ENCODE measurements around the gene CLIP1.
"Not testable (repeated sequence)": the region's sequence is repeated elsewhere in the genome, so short reads cannot be mapped to it uniquely, and the experiment has no call there.

CLIP1 gene

GRCh38 chr12:122429043-122429442 is 6.6 kb upstream of the CLIP1 start:
- not testable (repeated sequence) for DNase-seq

DNA sequence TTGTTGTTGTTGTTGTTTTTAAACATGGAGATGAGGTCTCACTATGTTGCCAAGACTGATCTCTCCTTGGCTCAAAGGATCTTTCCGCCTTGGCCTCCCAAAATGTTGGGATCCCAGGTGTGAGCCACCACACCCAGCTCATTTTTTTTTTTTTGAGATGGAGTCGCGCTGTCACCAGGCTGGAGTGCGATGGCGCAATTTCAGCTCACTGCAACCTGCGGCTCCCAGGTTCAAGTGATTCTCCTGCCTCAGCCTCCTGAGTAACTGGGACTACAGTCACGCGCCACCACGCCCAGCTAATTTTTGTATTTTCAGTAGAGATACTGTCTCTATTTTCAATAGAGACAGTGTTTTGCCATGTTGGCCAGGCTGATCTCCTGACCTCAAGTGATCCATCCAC is 4.9 kb upstream of the CLIP1 start:
- no peak for DNase-seq

- peak; percentile 45 for DNase-seq
These were observed 1.0 kb upstream of the CLIP1 start for GRCh38 chr12:122423258-122424165.

DNA sequence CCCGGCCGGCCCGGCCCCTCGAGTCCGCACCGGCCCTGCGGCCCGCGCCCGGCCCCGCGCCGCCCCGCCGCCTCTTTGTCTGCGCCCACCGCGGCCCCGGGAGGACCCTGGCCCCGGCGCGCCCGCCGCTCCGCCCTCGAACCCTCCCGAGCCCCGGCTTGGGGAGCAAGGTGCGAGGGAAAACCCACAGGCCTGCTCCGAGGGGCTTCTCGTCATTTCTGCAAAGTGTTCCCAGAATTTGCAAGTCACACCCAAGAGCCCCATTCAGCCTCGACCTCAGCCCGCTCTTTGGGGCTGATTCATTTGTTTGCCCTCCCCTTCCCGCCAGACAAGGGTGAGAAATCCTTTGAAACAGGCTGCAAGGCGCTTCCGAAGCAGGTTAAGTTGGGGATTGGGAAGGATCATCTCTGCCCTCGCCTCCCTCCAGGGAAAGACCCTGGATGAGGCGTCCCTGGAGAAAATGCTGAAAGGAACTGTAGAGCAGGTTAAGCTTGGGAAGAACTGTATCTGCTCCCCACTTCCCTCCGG is 325 bp upstream of the CLIP1 start:
- DNase-seq = peak; percentile 45

- peak; percentile 35 for DNase-seq
These were observed 1.2 kb downstream of the CLIP1 start for GRCh38 chr12:122421187-122421820.

DNA sequence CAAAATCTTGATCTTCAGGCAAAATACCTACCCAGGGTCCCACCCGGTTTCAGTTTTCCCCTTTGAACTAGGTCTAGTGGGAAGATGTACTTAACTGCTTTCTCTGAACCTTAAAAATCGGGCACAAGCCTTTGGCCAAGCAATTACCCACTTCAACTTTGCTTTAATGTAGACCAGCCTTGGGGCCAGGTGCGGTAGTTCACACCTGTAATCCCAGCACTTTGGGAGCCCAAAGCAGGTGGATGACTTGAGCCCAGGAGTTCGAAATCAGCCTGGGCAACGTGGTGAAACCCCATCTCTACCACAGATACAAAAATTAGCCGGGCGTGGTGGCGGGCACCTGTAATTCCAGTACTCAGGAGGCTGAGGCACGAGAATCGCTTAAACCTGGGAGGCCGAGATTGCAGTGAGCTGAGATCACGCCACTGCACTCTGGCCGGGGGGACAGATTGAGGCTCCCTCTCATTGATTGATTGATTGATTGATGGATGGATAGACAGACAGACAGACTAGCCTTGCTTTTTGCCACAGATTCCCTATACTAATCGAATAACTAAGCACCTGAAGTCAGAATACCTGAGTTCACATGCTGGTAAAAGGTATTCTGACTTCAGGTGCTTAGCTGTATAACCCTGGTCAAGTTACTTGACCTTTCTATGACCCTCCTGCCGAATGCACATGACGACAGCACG is 1.9 kb downstream of the CLIP1 start:
- DNase-seq = no peak

- DNase-seq = not testable (repeated sequence)
These were observed 3.4 kb downstream of the CLIP1 start for GRCh38 chr12:122419094-122419493.

GRCh38 chr12:122415665-122416064 is 6.8 kb downstream of the CLIP1 start:
- not testable (repeated sequence) for DNase-seq

GRCh38 chr12:122413516-122414404 is 8.7 kb downstream of the CLIP1 start:
- DNase-seq = no peak

DNA sequence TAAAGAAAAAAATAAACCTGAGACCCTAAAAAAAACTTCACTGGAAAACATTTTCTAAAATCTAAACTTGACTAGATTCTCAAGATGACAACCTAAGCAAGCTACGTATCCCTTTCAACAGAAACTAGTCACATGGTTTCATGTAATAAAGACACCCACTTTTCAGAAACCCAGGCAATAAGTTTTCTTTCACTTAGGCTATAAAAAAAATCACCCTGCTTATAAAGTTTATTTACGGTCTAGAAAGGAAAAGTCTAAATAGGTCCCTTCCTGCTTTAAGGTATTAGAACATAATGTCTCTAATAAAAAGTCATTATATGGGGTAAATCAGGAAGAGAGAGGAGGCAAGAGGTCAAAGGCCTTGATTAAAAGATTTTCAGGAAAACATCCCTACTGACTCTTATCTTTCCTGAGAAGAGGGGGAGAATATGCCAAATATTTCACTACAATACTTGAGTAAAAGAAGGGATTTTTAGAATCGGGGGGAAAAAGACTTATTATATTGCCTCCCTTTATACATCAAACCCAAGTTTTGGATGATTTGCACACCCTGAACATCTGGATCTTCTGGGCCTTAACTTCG is 9.5 kb downstream of the CLIP1 start:
- DNase-seq = no peak

GRCh38 chr12:122411537-122411936 is 10.9 kb downstream of the CLIP1 start:
- no peak for DNase-seq

- no peak for DNase-seq
These were observed 15.3 kb downstream of the CLIP1 start for GRCh38 chr12:122407208-122407607.

GRCh38 chr12:122406701-122407164 is 15.7 kb downstream of the CLIP1 start:
- DNase-seq = no peak

GRCh38 chr12:122403831-122404230 is 18.6 kb downstream of the CLIP1 start:
- no peak for DNase-seq

- no peak for DNase-seq
These were observed 19.2 kb downstream of the CLIP1 start for GRCh38 chr12:122403115-122403770.

DNA sequence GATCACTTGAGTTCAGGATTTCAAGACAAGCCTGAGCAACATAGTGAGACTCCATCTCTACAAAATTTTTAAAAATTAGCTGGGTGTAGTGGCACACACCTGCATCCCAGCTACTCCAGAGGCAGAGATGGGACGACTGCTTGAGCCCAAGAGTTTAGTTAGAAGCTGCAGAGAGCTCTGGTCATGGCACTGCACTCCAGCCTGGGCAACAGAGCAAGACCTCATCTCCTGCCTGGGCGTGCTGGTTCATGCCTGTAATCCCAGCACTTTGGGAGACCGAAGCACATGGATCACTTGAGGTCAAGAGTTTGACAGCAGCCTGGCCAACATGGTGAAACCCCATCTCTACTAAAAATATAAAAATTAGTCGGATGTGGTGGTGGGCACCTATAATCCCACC is 20.2 kb downstream of the CLIP1 start:
- no peak for DNase-seq

- DNase-seq = peak; percentile 64
These were observed 22.7 kb downstream of the CLIP1 start for GRCh38 chr12:122399592-122400373.

- DNase-seq = no peak
These were observed 23.2 kb downstream of the CLIP1 start for GRCh38 chr12:122399254-122399591.

DNA sequence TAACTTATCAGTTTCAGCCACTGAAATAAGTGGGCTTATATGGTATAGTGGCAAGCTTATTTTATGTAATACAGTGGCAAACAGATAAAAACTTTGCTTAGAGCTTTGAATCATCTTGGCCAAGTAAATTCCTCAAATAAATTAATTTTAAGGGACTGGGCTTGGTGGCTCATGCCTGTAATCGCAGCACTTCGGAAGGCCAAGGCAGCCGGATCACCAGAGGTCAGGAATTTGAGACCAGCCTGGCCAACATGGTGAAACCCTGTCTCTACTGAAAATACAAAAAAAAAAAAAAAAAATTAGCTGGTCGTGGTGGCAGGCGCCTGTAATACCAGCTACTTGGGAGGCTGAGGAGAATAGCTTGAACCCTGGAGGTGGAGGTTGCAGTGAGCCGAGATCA is 24.5 kb downstream of the CLIP1 start:
- DNase-seq = not testable (repeated sequence)

DNA sequence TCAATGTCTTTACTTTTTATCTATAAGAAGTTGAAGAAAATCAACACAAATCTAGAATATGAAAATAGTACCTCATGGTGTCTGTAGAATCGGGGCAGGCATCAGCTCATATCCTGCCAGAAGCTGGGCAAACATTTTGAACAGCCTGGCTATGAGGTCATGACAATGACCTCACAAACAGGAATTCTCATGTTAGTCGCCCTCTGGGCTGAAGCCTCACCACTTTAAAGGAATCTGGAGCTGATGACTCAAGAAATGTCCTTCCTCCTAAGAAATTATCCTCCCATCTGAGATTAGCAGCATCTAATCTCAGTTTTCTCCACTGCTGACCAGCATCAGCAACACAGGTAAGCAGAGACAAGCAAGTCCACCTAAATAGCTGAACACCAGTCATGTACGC is 27.1 kb downstream of the CLIP1 start:
- no peak for DNase-seq

Measured in NCI-H345 (cell line).